ENCODE data around the gene ART3.

DNA sequence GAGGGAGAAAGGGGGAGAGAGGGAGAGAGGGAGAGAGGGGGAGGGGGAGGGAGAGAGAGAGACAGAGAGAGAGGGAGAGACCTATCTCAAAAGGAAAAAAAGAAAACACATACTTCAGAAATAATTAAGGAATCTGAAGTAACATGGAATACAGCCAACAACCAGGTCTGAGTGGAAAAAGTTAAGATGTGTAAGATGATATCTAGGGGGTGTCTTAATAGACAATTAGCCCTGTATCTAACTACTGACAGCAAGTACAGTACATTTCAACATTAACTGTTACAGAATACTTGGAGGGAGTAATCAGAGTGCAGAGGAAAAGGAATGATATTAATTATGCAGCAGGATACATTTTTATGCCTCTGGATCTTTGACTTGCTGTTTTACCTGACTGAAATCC, 51.3 kb downstream of the ART3 start:
- TF ChIP-seq EZH2 (IDR thresholded peaks at IDR 0.05; ENCODE audit: insufficient read depth, poor library complexity, severe bottlenecking) (no peak), EZH2phosphoT487 (IDR thresholded peaks at IDR 0.05; ENCODE audit: insufficient read depth, low read depth) (no peak)

Measured in GM23248 (cell line).